Cardiac fibroblast (primary cell): Measurements from ENCODE around the gene METTL6.

Source experiments
- DNase-seq, 2 donors: peaks; one replicate each; pipeline versions ENCODE4 v3.0.0 to v3.0.0-alpha.2; 2010; ENCODE audit warnings: low read depth in 2 of 2
- H3K4me3 ChIP-seq, 2 donors: replicated peaks in 1 of 2; 1 replicate in 1 of 2; 2 replicates in 1 of 2; pipeline ENCODE4 v1.5.1; 2011; ENCODE audit warnings: low read depth in 2 of 2, low read length in 2 of 2, mild to moderate bottlenecking in 2 of 2, moderate library complexity in 1 of 2
- TF ChIP-seq, protein P1 (sequence below): IDR thresholded peaks from one replicate; pipeline ENCODE4 v1.5.1; 2011; ENCODE audit warnings: low read depth, mild to moderate bottlenecking, low read length, inconsistent platforms

METTL6 gene

DNA sequence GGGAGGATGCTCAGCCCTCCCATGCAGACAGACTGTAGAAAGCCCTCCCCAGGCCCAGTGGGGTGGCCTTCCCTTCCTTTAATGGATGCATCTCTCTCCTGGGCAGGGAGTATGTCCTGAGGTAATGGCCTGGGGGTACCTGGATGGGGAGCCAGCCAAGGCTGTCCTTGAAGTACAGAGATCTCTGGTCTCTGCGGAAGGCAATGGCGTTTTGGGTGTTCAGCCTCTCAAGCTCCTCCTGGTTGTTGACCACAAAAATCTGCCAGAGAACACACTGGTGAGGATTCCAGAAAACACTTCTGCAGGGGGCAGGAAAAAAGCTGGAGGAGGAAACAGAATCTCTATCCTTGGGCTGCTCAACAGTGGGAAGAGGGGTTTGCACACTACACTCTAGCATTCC lies 29.0 kb upstream of the METTL6 start:
- TF ChIP-seq, protein P1, sequence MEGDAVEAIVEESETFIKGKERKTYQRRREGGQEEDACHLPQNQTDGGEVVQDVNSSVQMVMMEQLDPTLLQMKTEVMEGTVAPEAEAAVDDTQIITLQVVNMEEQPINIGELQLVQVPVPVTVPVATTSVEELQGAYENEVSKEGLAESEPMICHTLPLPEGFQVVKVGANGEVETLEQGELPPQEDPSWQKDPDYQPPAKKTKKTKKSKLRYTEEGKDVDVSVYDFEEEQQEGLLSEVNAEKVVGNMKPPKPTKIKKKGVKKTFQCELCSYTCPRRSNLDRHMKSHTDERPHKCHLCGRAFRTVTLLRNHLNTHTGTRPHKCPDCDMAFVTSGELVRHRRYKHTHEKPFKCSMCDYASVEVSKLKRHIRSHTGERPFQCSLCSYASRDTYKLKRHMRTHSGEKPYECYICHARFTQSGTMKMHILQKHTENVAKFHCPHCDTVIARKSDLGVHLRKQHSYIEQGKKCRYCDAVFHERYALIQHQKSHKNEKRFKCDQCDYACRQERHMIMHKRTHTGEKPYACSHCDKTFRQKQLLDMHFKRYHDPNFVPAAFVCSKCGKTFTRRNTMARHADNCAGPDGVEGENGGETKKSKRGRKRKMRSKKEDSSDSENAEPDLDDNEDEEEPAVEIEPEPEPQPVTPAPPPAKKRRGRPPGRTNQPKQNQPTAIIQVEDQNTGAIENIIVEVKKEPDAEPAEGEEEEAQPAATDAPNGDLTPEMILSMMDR: no peak
- no peak for DNase-seq
- H3K4me3 ChIP-seq: no peak overlapping the region

DNA sequence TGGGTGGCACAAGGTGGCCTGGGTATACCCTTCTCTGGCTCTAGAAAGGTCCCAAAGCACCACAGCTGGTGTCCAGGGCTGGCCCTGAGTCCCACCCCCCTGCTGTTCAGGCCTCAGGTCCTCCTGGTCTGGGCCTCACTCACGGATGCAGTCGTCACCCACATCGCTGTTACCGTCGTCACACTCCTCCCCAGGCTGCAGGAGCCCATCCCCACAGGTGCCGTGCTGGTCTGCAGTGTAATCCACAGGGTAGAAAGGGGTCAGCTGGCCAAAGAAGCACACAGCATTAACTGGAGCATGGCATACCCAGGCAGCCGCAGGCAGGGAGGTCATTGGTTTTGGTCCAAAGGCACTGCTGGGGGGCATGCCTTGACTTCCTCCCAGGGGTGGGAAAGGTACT lies 28.4 kb upstream of the METTL6 start:
- DNase-seq: no peak
- H3K4me3 ChIP-seq: no peak overlapping the region
- TF ChIP-seq, protein P1: no peak

DNA sequence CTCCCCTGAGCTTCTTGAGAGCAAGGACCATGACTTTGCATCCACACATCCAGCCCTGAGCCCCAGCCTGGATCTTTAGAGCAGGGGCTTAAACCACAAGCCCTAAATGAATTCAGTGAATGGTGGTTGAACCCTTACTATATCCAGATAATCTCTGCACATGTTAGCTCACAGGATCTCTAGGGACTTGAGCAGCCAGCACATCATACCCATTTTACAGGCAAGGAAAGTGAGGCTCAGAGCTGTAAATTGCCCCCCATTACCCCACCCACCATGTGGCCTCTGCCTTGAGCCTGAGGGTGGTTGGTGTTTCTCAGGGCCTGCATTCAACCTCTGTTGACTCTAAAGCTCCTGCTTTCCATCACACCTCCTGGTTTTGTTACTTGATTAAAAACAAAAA lies 27.6 kb upstream of the METTL6 start:
- DNase-seq: no peak
- H3K4me3 ChIP-seq: no peak overlapping the region
- TF ChIP-seq, protein P1: no peak

DNA sequence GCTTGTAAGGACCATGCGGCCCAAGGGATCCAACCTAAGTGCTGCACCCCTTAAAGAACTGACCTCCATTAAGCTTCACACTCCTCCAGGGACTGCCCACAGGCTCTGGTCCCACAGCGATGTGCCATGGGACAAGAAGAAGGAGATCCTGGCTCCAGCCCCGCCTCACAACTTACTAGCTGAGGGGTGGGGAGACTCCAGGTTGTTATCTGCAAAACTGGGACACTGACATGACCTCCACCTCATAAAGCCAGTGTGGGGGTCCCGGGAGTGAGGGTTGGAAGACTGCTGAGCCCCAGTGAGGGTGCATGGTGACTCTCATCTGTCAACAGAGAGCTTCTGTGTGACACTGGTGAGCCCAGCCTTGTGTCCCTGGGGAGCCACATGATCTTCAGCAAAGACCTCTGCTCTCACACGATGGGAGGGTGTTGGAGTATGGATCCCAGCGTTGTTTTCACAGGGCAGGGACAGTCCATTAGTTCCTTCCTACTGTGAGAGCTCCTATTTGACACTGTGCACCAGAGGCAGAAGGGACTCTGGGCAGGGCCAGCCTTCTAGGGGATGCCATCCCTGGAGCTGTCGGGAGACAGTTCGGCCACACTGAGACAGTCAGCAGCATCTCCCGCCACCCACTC lies 26.8 kb upstream of the METTL6 start:
- H3K4me3 ChIP-seq: no peak overlapping the region
- TF ChIP-seq, protein P1: no peak
- DNase-seq: no peak

DNA sequence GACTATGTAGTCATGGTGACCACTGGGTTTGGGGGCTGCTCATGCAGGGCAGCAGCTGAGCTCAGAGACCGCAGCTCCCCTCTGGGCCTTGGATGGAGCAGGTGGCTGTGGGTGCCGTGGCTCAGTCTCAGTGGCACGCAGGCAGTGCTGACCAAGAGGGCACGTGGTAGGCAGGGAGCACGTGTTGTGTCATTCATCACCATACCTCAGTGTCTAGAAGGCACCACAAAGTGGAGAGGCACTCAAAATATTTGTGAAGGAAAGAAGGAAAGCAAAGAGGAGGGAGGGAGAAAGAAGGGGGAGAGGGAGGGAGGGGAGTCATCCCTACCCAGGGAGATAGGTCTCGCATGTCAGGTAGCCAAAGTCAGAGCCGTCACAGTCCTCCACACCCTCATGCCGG lies 26.2 kb upstream of the METTL6 start:
- H3K4me3 ChIP-seq: no peak overlapping the region
- no peak for DNase-seq
- TF ChIP-seq, protein P1: no peak

DNA sequence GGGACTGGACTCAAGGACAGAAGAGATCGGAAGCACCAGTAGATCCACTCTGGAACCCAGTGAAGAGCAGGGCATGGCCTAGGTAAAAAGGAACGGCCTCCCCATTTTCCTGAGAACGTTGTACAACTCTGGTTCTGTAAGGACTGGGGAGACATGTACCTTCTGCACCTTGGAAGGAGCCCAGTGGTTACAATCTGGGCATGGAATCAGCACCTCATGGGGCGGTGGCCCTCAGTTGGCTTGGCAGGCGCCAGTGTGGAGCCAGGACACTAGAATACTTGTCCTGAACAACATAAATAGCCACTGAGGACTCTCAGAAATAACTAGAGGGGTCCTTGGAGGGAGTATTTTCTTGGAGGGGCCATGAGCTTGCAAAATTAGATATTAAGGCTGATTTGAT lies 25.6 kb upstream of the METTL6 start:
- no peak for DNase-seq
- TF ChIP-seq, protein P1: no peak
- H3K4me3 ChIP-seq: no peak overlapping the region

DNA sequence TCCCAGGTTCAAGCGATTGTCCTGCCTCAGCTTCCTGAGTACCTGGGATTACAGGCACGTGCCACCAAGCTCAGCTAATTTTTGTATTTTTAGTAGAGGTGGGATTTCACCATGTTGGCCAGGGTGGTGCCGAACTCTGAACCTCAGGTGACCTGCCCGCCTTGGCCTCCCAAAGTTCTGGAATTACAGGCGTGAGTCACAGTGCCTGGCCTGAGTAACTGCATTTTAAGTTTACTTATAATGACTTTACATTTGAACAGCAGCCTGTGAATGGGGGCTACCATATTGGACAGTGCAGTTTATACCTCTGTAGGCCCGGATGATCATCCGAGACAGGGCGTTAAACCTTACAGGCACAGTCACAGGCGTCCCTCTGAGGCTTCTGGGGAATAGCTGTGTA lies 24.8 kb upstream of the METTL6 start:
- DNase-seq: no peak
- TF ChIP-seq, protein P1: no peak

More for the DNA sequence above, 24.8 kb upstream of the METTL6 start:
- no peak overlapping the region for H3K4me3 ChIP-seq
